Measurements from ENCODE around the gene UTF1.

Gene UTF1

DNA sequence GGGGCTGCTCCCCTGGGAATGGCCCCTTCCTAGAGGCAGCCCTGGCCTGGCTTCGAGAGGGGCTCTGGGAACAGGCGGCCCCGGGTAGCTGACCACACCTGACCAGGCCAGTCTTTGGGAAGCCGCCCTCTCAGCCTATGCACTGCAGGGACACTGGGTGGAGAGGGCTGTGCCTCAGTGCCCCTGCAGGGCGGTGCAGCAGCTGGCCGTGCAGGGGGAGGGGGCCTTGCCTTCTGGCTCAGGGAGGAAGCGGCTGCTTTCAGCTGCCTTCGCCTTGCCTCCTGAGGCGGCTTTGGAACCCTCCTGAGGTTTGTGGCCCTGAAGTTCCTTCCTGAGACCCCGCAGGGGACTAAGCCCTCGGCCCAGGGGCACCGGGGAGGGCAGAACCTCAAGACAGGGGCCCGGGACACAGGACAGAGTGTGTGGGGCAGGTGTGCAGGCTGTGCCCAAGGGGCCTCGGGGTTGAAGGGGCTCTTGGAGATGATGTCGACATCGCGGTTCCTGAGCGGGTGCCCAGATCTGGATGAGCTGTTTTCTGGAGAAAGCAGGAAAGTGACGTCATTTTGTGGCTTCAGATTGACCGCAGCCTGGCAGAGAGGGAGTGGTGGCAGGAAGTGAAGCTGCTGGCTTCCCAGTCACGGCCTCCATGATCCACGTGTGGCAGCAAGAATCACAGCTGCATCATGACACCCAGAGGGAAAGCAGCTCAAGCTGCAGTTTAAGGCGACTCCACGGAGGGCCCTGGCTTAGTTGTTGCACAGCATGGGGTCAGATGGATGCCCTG is 29.0 kb downstream of the UTF1 start:
- TF ChIP-seq, protein P1, sequence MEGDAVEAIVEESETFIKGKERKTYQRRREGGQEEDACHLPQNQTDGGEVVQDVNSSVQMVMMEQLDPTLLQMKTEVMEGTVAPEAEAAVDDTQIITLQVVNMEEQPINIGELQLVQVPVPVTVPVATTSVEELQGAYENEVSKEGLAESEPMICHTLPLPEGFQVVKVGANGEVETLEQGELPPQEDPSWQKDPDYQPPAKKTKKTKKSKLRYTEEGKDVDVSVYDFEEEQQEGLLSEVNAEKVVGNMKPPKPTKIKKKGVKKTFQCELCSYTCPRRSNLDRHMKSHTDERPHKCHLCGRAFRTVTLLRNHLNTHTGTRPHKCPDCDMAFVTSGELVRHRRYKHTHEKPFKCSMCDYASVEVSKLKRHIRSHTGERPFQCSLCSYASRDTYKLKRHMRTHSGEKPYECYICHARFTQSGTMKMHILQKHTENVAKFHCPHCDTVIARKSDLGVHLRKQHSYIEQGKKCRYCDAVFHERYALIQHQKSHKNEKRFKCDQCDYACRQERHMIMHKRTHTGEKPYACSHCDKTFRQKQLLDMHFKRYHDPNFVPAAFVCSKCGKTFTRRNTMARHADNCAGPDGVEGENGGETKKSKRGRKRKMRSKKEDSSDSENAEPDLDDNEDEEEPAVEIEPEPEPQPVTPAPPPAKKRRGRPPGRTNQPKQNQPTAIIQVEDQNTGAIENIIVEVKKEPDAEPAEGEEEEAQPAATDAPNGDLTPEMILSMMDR (IDR thresholded peaks at IDR 0.05; ENCODE audit: unreplicated experiment in 3 of 3), result no peak
- peaks cover 11% of the 10 kb centered on the region for H3K4me1 Mint-ChIP-seq
- peak overlapping the region in 1 of 3 experiments; percentile 56 for H3K27ac Mint-ChIP-seq
- H3K36me3 Mint-ChIP-seq (ENCODE audit: low read depth), result no peaks in the 10 kb centered on the region
- H3K27me3 Mint-ChIP-seq (ENCODE audit: low read depth), result peaks cover 15% of the 10 kb centered on the region
- H3K4me3 Mint-ChIP-seq, result peak overlapping the region; percentile 40 to 75 (median 52)
- H3K9me3 Mint-ChIP-seq, result no peaks in the 10 kb centered on the region

DNA sequence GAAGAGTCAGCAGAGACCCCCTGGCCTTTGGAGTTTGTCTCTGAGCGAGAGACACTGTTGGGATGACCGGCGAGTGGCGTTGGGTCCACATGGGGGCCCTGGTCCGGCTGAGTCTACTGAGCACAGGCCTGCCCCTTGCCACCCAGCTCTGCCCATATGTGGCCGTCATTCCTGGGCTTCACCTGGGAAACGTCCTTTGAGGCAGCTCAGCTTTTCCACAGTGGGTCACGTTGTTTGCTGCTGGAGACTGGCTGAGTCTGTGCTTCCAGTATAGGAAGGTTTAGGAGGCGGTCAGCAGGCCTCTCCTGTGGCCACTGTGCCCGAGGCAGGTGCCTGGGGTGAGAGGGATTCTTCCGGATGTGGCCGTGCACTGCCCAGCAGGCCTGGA is 29.6 kb downstream of the UTF1 start:
- TF ChIP-seq, protein P1 (IDR thresholded peaks at IDR 0.05; ENCODE audit: unreplicated experiment in 3 of 3), result no peak
- Mint-ChIP-seq H3K27ac (no peak overlapping the region), H3K4me1 (peaks cover 9% of the 10 kb centered on the region), H3K27me3 (ENCODE audit: low read depth) (peaks cover 14% of the 10 kb centered on the region), H3K36me3 (ENCODE audit: low read depth) (no peaks in the 10 kb centered on the region), H3K9me3 (no peaks in the 10 kb centered on the region), H3K4me3 (peak overlapping the region; percentile 70 to 78 (median 75))

DNA sequence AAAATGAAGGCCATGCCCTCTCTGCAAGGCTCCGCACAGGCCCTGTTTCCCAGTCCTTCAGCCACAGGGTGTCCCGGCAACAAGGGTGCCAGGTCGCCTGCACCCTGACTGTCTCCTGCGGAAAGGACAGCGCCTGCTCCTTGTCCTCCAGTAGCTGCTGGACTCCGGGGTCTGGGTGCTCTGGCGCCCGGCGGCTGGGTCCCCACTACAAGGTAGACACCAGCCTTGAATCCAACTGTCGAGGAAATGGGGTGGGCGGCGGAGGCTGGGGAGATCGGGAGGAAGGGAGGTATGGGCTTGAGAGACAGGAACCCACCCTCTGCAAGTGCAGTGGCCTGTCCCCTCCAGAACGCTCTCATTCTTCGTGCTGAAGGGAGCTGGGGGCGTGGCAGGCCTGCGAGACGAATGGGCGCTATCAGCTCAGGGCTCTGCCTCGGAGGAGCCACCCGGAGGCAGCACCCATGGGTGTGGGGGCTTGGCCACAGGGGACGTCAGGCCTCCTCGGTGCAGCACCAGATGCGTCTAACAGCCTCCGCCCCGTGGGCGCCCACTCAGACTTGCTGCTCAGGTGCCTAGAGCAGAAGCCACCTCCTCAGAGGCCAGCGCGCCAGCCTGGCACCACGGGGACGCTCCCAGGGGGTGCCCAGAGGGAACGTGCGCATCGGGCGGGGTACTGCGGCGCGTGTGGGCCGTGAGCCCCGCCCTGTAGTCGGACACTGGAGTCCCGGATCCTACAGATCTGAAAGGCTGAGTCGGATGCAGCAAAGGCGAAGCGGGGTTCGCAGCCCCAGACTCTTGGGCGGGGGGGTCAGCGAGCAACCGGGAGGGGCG is 31.1 kb downstream of the UTF1 start:
- Mint-ChIP-seq H3K9me3 (no peaks in the 10 kb centered on the region), H3K4me1 (peaks cover 5% of the 10 kb centered on the region), H3K36me3 (ENCODE audit: low read depth) (no peaks in the 10 kb centered on the region), H3K4me3 (peak overlapping the region; percentile 61 to 78 (median 73)), H3K27ac (no peak overlapping the region), H3K27me3 (ENCODE audit: low read depth) (peaks cover 18% of the 10 kb centered on the region)
- TF ChIP-seq, protein P1 (IDR thresholded peaks at IDR 0.05; ENCODE audit: unreplicated experiment in 3 of 3), result no peak

DNA sequence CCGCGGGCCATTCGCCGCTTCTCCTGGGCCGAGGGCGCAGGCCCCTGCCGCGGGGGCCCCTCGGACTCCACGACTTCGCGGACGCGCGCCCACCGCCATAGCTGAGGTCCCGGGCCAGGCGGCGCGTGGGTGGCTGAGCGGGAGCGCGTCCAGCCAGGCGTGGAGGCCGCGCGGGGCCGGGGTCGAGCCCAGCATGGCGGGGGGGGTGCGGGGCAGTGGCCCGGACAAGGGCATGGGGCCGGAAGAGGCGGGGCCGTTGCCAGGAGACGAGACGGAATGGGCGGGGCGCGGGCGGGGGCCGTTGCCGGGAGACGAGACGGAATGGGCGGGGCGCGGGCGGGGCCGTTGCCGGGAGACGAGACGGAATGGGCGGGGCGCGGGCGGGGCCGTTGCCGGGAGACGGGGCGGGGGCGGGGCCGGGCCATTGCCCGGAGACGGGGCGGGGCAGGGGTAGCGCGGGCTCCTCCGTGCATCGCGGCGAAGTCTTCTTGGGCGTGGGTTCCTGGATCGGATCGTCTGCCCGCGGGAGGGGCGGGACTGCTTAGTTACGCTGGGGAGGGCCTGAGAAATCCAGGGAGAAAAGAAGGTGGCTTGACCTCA is 31.8 kb downstream of the UTF1 start:
- peaks cover 5% of the 10 kb centered on the region for H3K4me1 Mint-ChIP-seq
- TF ChIP-seq, protein P1 (IDR thresholded peaks at IDR 0.05; ENCODE audit: unreplicated experiment in 3 of 3), result no peak

DNA sequence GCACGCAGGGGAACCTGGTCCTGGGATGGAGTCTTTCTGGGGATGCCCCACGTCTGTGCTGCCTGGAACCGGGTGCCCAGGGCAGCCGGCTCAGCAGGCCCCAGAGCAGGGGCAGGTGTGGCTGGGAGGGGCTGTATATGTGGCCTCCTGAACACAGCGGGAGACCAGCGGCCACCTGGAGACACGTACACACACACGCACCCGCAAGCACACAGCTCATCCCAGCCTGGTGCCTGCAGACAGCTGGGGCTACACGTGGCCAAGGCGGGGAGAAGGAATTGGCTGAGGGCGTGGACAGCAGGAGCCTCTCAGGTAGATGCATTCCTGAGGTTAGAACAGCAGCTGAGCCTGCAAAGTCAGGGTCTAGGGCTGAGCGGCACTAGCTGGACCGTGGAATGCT is 32.7 kb downstream of the UTF1 start:
- H3K27ac Mint-ChIP-seq, result no peak overlapping the region
- no peaks in the 10 kb centered on the region for H3K36me3 Mint-ChIP-seq (ENCODE audit: low read depth)
- peak overlapping the region; percentile 80 to 85 (median 82) for H3K4me3 Mint-ChIP-seq
- H3K27me3 Mint-ChIP-seq (ENCODE audit: low read depth), result peaks cover 17% of the 10 kb centered on the region
- no peaks in the 10 kb centered on the region for H3K9me3 Mint-ChIP-seq
- peaks cover 5% of the 10 kb centered on the region for H3K4me1 Mint-ChIP-seq
- TF ChIP-seq, protein P1 (IDR thresholded peaks at IDR 0.05; ENCODE audit: unreplicated experiment in 3 of 3), result no peak

More for the DNA sequence above, 31.8 kb downstream of the UTF1 start:
- H3K27ac Mint-ChIP-seq, result no peak overlapping the region
- no peaks in the 10 kb centered on the region for H3K36me3 Mint-ChIP-seq (ENCODE audit: low read depth)
- no peaks in the 10 kb centered on the region for H3K9me3 Mint-ChIP-seq
- peaks cover 20% of the 10 kb centered on the region for H3K27me3 Mint-ChIP-seq (ENCODE audit: low read depth)
- H3K4me3 Mint-ChIP-seq, result peak overlapping the region; percentile 80 to 85 (median 82)
